Large intestine (tissue), 3 donors: ENCODE measurements around the gene LRP11. TPM values are rescaled to one million over a fixed set of nuclear protein-coding genes. Genes with fewer than 3 reads are reported as not detected.

Experiments used
- DNase-seq, 2 donors: peaks; one replicate each; pipeline versions ENCODE4 v3.0.0 to v3.0.0-alpha.2; 2013
- H3K27ac ChIP-seq: one replicate; pipeline ENCODE4 v1.5.1; 2013; ENCODE audit warnings: low read length
- H3K27me3 ChIP-seq: 2 replicates; pipeline ENCODE4 v1.6.1; 2013; ENCODE audit warnings: low read length; ENCODE audit not compliant: control insufficient read depth, insufficient read depth
- H3K36me3 ChIP-seq: 2 replicates; pipeline ENCODE4 v1.6.1; 2013; ENCODE audit warnings: low read length; ENCODE audit not compliant: control insufficient read depth, insufficient read depth
- H3K4me1 ChIP-seq: one replicate; pipeline ENCODE4 v1.6.1; 2013; ENCODE audit warnings: low read length; ENCODE audit not compliant: control insufficient read depth, insufficient read depth
- H3K4me3 ChIP-seq: one replicate; pipeline ENCODE4 v1.5.1; 2013; ENCODE audit warnings: low read length
- H3K9me3 ChIP-seq: one replicate; pipeline ENCODE4 v1.6.1; 2013; ENCODE audit warnings: mild to moderate bottlenecking, low read depth, low read length, moderate library complexity; ENCODE audit not compliant: control insufficient read depth
- WGBS: methylation state at CpG from one replicate; pipeline ENCODE4 v1.1.5; 2013; ENCODE audit warnings: low lambda C conversion rate; ENCODE audit not compliant: insufficient coverage; 5-methylcytosine and 5-hydroxymethylcytosine counted together
- polyA plus RNA-seq: library from polyadenylated mRNA; unstranded; fragments of 120-200 nt; gene quantifications from one replicate; pipeline ENCODE4 v1.2.1, GENCODE V29; 2013

Gene LRP11
- polyA plus RNA-seq, 1 donor = 28.8 TPM

- 53% methylated on average over 2 of the region's 5 CpGs for WGBS
- H3K27ac ChIP-seq = no peak overlapping the region
- no peak overlapping the region for H3K4me3 ChIP-seq
- H3K9me3 ChIP-seq = no peaks in the 10 kb centered on the region
- H3K27me3 ChIP-seq = no peaks in the 10 kb centered on the region
- H3K36me3 ChIP-seq = peaks cover 8% of the 10 kb centered on the region
- DNase-seq = peak; percentile 25 to 41
- H3K4me1 ChIP-seq = no peaks in the 10 kb centered on the region
Measured at GRCh38 chr6:149834513-149835481, 29.4 kb downstream of the LRP11 start.

- H3K9me3 ChIP-seq = no peaks in the 10 kb centered on the region
- peaks cover 8% of the 10 kb centered on the region for H3K36me3 ChIP-seq
- no peak for DNase-seq
- WGBS = no CpG with 5 or more reads among the region's 3 CpGs
- no peaks in the 10 kb centered on the region for H3K4me1 ChIP-seq
- H3K27me3 ChIP-seq = no peaks in the 10 kb centered on the region
- no peak overlapping the region for H3K27ac ChIP-seq
- H3K4me3 ChIP-seq = no peak overlapping the region
Measured at GRCh38 chr6:149833651-149834050, 30.5 kb downstream of the LRP11 start.

- no peak overlapping the region for H3K4me3 ChIP-seq
- WGBS = no CpG with 5 or more reads among the region's 6 CpGs
- H3K36me3 ChIP-seq = peaks cover 7% of the 10 kb centered on the region
- no peaks in the 10 kb centered on the region for H3K27me3 ChIP-seq
- no peaks in the 10 kb centered on the region for H3K4me1 ChIP-seq
- H3K9me3 ChIP-seq = no peaks in the 10 kb centered on the region
- no peak overlapping the region for H3K27ac ChIP-seq
- no peak for DNase-seq
Measured at GRCh38 chr6:149831308-149831820, 32.8 kb downstream of the LRP11 start.

- H3K9me3 ChIP-seq = no peaks in the 10 kb centered on the region
- no peaks in the 10 kb centered on the region for H3K4me1 ChIP-seq
- peaks cover 8% of the 10 kb centered on the region for H3K36me3 ChIP-seq
- no peaks in the 10 kb centered on the region for H3K27me3 ChIP-seq
- no peak overlapping the region for H3K27ac ChIP-seq
- DNase-seq = no peak
- no peak overlapping the region for H3K4me3 ChIP-seq
- 100% methylated on average over 1 of the region's 7 CpGs for WGBS
Measured at GRCh38 chr6:149830731-149831307, 33.3 kb downstream of the LRP11 start.

GRCh38 chr6:149825292-149825691 is 38.9 kb downstream of the LRP11 start:
- Histone ChIP-seq H3K27me3 (no peaks in the 10 kb centered on the region), H3K27ac (no peak overlapping the region), H3K4me3 (no peak overlapping the region), H3K4me1 (no peaks in the 10 kb centered on the region), H3K9me3 (no peaks in the 10 kb centered on the region), H3K36me3 (peaks cover 22% of the 10 kb centered on the region)
- 40% methylated on average over 1 of the region's 4 CpGs for WGBS
- no peak for DNase-seq

GRCh38 chr6:149823013-149823412 is 41.1 kb downstream of the LRP11 start:
- peaks cover 22% of the 10 kb centered on the region for H3K36me3 ChIP-seq
- H3K4me3 ChIP-seq = no peak overlapping the region
- no peaks in the 10 kb centered on the region for H3K9me3 ChIP-seq
- H3K27ac ChIP-seq = no peak overlapping the region
- H3K4me1 ChIP-seq = no peaks in the 10 kb centered on the region
- DNase-seq = no peak
- WGBS = 86% methylated on average over 1 of the region's 4 CpGs
- H3K27me3 ChIP-seq = no peaks in the 10 kb centered on the region

GRCh38 chr6:149821492-149821891 is 42.7 kb downstream of the LRP11 start:
- H3K9me3 ChIP-seq = no peaks in the 10 kb centered on the region
- no peaks in the 10 kb centered on the region for H3K27me3 ChIP-seq
- H3K36me3 ChIP-seq = peaks cover 20% of the 10 kb centered on the region
- DNase-seq = no peak
- H3K27ac ChIP-seq = no peak overlapping the region
- H3K4me1 ChIP-seq = no peaks in the 10 kb centered on the region
- WGBS = no CpG with 5 or more reads among the region's 1 CpG
- no peak overlapping the region for H3K4me3 ChIP-seq

GRCh38 chr6:149820506-149820905 is 43.7 kb downstream of the LRP11 start:
- H3K36me3 ChIP-seq = peaks cover 14% of the 10 kb centered on the region
- WGBS = 100% methylated on average over 2 of the region's 7 CpGs
- no peak for DNase-seq
- no peaks in the 10 kb centered on the region for H3K4me1 ChIP-seq
- H3K27ac ChIP-seq = no peak overlapping the region
- no peak overlapping the region for H3K4me3 ChIP-seq
- H3K9me3 ChIP-seq = no peaks in the 10 kb centered on the region
- H3K27me3 ChIP-seq = no peaks in the 10 kb centered on the region

- Histone ChIP-seq H3K27ac (no peak overlapping the region), H3K9me3 (no peaks in the 10 kb centered on the region), H3K27me3 (no peaks in the 10 kb centered on the region), H3K4me3 (no peak overlapping the region), H3K4me1 (no peaks in the 10 kb centered on the region), H3K36me3 (peaks cover 3% of the 10 kb centered on the region)
- DNase-seq = no peak
- no CpG with 5 or more reads among the region's 4 CpGs for WGBS
Measured at GRCh38 chr6:149815788-149816187, 48.4 kb downstream of the LRP11 start.

- peaks cover 3% of the 10 kb centered on the region for H3K36me3 ChIP-seq
- WGBS = no CpG with 5 or more reads among the region's 3 CpGs
- no peak overlapping the region for H3K27ac ChIP-seq
- DNase-seq = no peak
- no peaks in the 10 kb centered on the region for H3K4me1 ChIP-seq
- no peaks in the 10 kb centered on the region for H3K9me3 ChIP-seq
- H3K4me3 ChIP-seq = no peak overlapping the region
- H3K27me3 ChIP-seq = no peaks in the 10 kb centered on the region
Measured at GRCh38 chr6:149813351-149813750, 50.8 kb downstream of the LRP11 start.
